B cell (primary cell): ENCODE measurements around the gene INTU. TPM values are rescaled to one million over a fixed set of nuclear protein-coding genes. Genes with fewer than 3 reads are reported as not detected.

Experiments
- ATAC-seq: fragments of 200-7000 bp; cut with Tn5 transposase; one replicate; pipeline ENCODE4 v1.10.0; 2021; ENCODE audit warnings: low read depth, mild to moderate bottlenecking, moderate number of reproducible peaks, moderate library complexity
- CTCF ChIA-PET: fragments of 350-600 bp; sonication (Branson Sonifier 250); formaldehyde crosslinking; loops from one replicate; lab custom pipeline; 2021; ENCODE audit warnings: antibody characterized with exemption, inconsistent platforms; lab: Charles Lee
- POLR2A ChIA-PET: fragments of 350-600 bp; sonication (Branson Sonifier 250); formaldehyde crosslinking; loops from one replicate; lab custom pipeline; 2021; ENCODE audit warnings: antibody characterized with exemption; lab: Charles Lee
- DNase-seq: peaks from one replicate; pipeline ENCODE4 v3.0.0; 2013
- H2AFZ ChIP-seq: 2 replicates; pipeline ENCODE4 v1.6.1; 2012; ENCODE audit warnings: mild to moderate bottlenecking, low read depth, low read length; ENCODE audit not compliant: insufficient read depth, poor library complexity, severe bottlenecking
- H3K27ac ChIP-seq, 2 donors: 1 replicate in 1 of 2; 2 replicates in 1 of 2; pipeline ENCODE4 v1.5.1; 2012 to 2013; ENCODE audit warnings: low read length in 2 of 2, mild to moderate bottlenecking in 2 of 2, moderate library complexity in 1 of 2
- H3K27me3 ChIP-seq, 4 experiments: fragments of 200-600 bp in 1 of 4; sonication (generic) in 1 of 4; replicated peaks in 1 of 4; 1 replicate in 2 of 4; 2 replicates in 2 of 4; pipeline versions ENCODE4 v1.6.1 to v1.7.0; 2013 to 2016; ENCODE audit warnings: low read length in 3 of 4, mild to moderate bottlenecking in 2 of 4, mixed read lengths in 1 of 4, moderate library complexity in 1 of 4; ENCODE audit not compliant: insufficient read depth in 4 of 4, control insufficient read depth in 3 of 4; ENCODE audit errors: control extremely low read depth in 1 of 4
- H3K36me3 ChIP-seq, 2 experiments: replicated peaks in 1 of 2; 1 replicate in 1 of 2; 2 replicates in 1 of 2; pipeline versions ENCODE4 v1.6.1 to v1.7.1; 2013; ENCODE audit warnings: low read length in 1 of 2; ENCODE audit not compliant: insufficient read depth in 2 of 2, control insufficient read depth in 1 of 2; ENCODE audit errors: control extremely low read depth in 1 of 2, extremely low read depth in 1 of 2
- H3K4me1 ChIP-seq, 2 donors: fragments of 200-600 bp in 1 of 2; sonication (generic) in 1 of 2; 1 replicate in 1 of 2; 2 replicates in 1 of 2; pipeline versions ENCODE4 v1.5.1 to v1.6.1; 2013 to 2017; ENCODE audit warnings: low read length in 2 of 2; ENCODE audit not compliant: control insufficient read depth in 2 of 2, insufficient read depth in 2 of 2
- H3K4me2 ChIP-seq: replicated peaks from 2 replicates; pipeline ENCODE3; 2012; ENCODE audit warnings: mild to moderate bottlenecking, low read depth, low read length; ENCODE audit not compliant: poor library complexity, severe bottlenecking
- H3K4me3 ChIP-seq, 5 experiments: fragments of 200-600 bp in 1 of 5; sonication (generic) in 1 of 5; 1 replicate in 3 of 5; 2 replicates in 2 of 5; pipeline versions ENCODE4 v1.5.1 to v1.7.0; 2011 to 2016; ENCODE audit warnings: low read length in 4 of 5, mild to moderate bottlenecking in 4 of 5, low read depth in 2 of 5, control low read depth in 1 of 5, moderate library complexity in 1 of 5; ENCODE audit not compliant: insufficient read depth in 1 of 5; ENCODE audit errors: control extremely low read depth in 1 of 5, extremely low read depth in 1 of 5
- H3K79me2 ChIP-seq: fragments of 200-600 bp; sonication (generic); one replicate; pipeline ENCODE4 v1.6.0; 2016; ENCODE audit warnings: low read length; ENCODE audit not compliant: control insufficient read depth, insufficient read depth
- H3K9ac ChIP-seq: fragments of 200-600 bp; sonication (generic); 2 replicates; pipeline ENCODE4 v1.6.1; 2017; ENCODE audit warnings: mild to moderate bottlenecking, low read length, moderate library complexity
- H3K9me3 ChIP-seq, 3 donors: one replicate each; pipeline versions ENCODE4 v1.6.1 to v1.7.1; 2013; ENCODE audit warnings: low read length in 2 of 3; ENCODE audit not compliant: control insufficient read depth in 2 of 3, insufficient read depth in 1 of 3; ENCODE audit errors: control extremely low read depth in 1 of 3
- H4K20me1 ChIP-seq: 2 replicates; pipeline ENCODE4 v1.6.0; 2012; ENCODE audit warnings: mild to moderate bottlenecking, low read length; ENCODE audit not compliant: insufficient read depth, control insufficient read depth, poor library complexity, severe bottlenecking
- H3K27ac Mint-ChIP-seq: one replicate; pipeline ENCODE4 v1.8.0; 2021; ENCODE audit warnings: mixed read lengths
- H3K27me3 Mint-ChIP-seq: one replicate; pipeline ENCODE4 v1.8.0; 2021; ENCODE audit warnings: mixed read lengths
- H3K4me1 Mint-ChIP-seq: one replicate; pipeline ENCODE4 v1.8.0; 2021; ENCODE audit warnings: mixed read lengths
- H3K4me3 Mint-ChIP-seq: one replicate; pipeline ENCODE4 v1.8.0; 2021; ENCODE audit warnings: mixed read lengths
- H3K9me3 Mint-ChIP-seq: one replicate; pipeline ENCODE4 v1.8.0; 2022; ENCODE audit warnings: mixed read lengths; ENCODE audit not compliant: insufficient read depth
- EZH2 ChIP-seq: IDR thresholded peaks from 2 replicates; pipeline ENCODE4 v1.6.1; 2012; ENCODE audit warnings: borderline replicate concordance, low read depth, mild to moderate bottlenecking, moderate library complexity, low read length; ENCODE audit not compliant: insufficient read depth, poor library complexity, severe bottlenecking
- WGBS: methylation state at CpG from one replicate; pipeline ENCODE4 v1.1.5; 2013; ENCODE audit warnings: missing lambda C conversion rate; ENCODE audit not compliant: insufficient coverage; 5-methylcytosine and 5-hydroxymethylcytosine counted together
- intact Hi-C: fragments of 100-400 bp; cut with micrococcal nuclease; formaldehyde crosslinking; loops from one replicate; pipeline ENCODE4 v1.10.0; 2022
- polyA plus RNA-seq: library from polyadenylated mRNA; depleted of rRNA; stranded (reverse); fragments of >200 nt; gene quantifications from 2 replicates; pipeline ENCODE4 v1.2.3, GENCODE V29; 2012
- total RNA-seq, 2 donors: library from RNA; stranded (reverse); fragments of 120-200 nt in 1 of 2; gene quantifications; 1 replicate in 1 of 2; 2 replicates in 1 of 2; pipeline versions ENCODE4 v1.2.3 to v1.2.4, GENCODE V29; 2013 to 2022
- TF ChIP-seq, protein P1 (sequence below): fragments of 200-600 bp; IDR thresholded peaks from one replicate; pipeline ENCODE4 v1.8.0; 2022; ENCODE audit warnings: antibody characterized with exemption, mild to moderate bottlenecking

INTU gene
- total and polyA plus RNA-seq, 2 donors (not counting 1 experiment from before 2014, with no cell fraction given) = not detected

DNA sequence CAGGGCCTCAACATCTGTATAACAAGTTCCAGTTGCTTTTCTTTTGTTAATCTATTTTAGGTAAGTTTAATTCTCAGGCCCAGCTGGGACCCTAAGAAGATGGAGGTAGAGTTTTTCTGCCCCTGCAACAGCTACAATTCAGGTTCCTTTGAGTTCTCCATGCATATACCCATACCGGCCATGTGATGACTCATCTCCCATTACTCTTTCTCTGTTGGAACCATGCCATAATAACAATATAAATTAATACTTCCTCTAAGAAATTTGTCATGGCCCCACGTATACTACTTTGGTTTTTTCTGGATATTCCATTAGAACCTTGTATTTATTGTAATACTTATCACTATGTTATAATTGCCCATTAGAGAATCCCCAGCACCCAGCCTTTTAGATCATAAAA is 1.3 kb upstream of the INTU start:
- Histone ChIP-seq H3K27me3 (peaks cover 0 to 20% (median 11%) of the 10 kb centered on the region in 4 experiments), H2AFZ (no peak overlapping the region), H3K79me2 (no peaks in the 10 kb centered on the region), H3K4me2 (no peak overlapping the region), H3K36me3 (no peaks in the 10 kb centered on the region), H3K4me3 (no peak overlapping the region), H3K9ac (no peak overlapping the region), H4K20me1 (no peaks in the 10 kb centered on the region), H3K27ac (no peak overlapping the region), H3K9me3 (no peaks in the 10 kb centered on the region), H3K4me1 (peaks cover 0 to 12% of the 10 kb centered on the region in 2 donors)
- no peak overlapping the region for H3K4me3 Mint-ChIP-seq
- no CpG with 5 or more reads among the region's 2 CpGs for WGBS
- ATAC-seq (no peak), DNase-seq (no peak)
- no peak overlapping the region for H3K27ac Mint-ChIP-seq
- TF ChIP-seq, protein P1, sequence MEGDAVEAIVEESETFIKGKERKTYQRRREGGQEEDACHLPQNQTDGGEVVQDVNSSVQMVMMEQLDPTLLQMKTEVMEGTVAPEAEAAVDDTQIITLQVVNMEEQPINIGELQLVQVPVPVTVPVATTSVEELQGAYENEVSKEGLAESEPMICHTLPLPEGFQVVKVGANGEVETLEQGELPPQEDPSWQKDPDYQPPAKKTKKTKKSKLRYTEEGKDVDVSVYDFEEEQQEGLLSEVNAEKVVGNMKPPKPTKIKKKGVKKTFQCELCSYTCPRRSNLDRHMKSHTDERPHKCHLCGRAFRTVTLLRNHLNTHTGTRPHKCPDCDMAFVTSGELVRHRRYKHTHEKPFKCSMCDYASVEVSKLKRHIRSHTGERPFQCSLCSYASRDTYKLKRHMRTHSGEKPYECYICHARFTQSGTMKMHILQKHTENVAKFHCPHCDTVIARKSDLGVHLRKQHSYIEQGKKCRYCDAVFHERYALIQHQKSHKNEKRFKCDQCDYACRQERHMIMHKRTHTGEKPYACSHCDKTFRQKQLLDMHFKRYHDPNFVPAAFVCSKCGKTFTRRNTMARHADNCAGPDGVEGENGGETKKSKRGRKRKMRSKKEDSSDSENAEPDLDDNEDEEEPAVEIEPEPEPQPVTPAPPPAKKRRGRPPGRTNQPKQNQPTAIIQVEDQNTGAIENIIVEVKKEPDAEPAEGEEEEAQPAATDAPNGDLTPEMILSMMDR = no peak
- TF ChIP-seq EZH2 = no peak
- intact Hi-C loops = no loop called here
- ChIA-PET POLR2A (no interaction called here), CTCF (no interaction called here)
- H3K27me3 Mint-ChIP-seq = peaks cover 53% of the 10 kb centered on the region
- H3K4me1 Mint-ChIP-seq = peaks cover 12% of the 10 kb centered on the region
- no peaks in the 10 kb centered on the region for H3K9me3 Mint-ChIP-seq

- no peaks in the 10 kb centered on the region for H3K79me2 ChIP-seq
- WGBS = no CpG with 5 or more reads among the region's 3 CpGs
- Mint-ChIP-seq H3K27me3 (peaks cover 51% of the 10 kb centered on the region), H3K27ac (no peak overlapping the region), H3K4me1 (peaks cover 12% of the 10 kb centered on the region), H3K9me3 (no peaks in the 10 kb centered on the region), H3K4me3 (no peak overlapping the region)
- H3K36me3 ChIP-seq = no peaks in the 10 kb centered on the region
- H3K4me1 ChIP-seq = peaks cover 0 to 12% of the 10 kb centered on the region in 2 donors
- TF ChIP-seq EZH2 = no peak
- TF ChIP-seq, protein P1 = no peak
- no peak overlapping the region for H3K4me3 ChIP-seq
- ChIA-PET POLR2A (no interaction called here), CTCF (no interaction called here)
- no peaks in the 10 kb centered on the region for H4K20me1 ChIP-seq
- intact Hi-C loops = no loop called here
- H2AFZ ChIP-seq = no peak overlapping the region
- no peaks in the 10 kb centered on the region for H3K9me3 ChIP-seq
- H3K4me2 ChIP-seq = no peak overlapping the region
- H3K27me3 ChIP-seq = peaks cover 0 to 16% (median 9%) of the 10 kb centered on the region in 4 experiments
- ATAC-seq (no peak), DNase-seq (no peak)
- H3K27ac ChIP-seq = no peak overlapping the region
- H3K9ac ChIP-seq = no peak overlapping the region
Measured at GRCh38 chr4:127634181-127634580, 1.4 kb downstream of the INTU start.
